Pancreas (tissue), 10 donors: Measurements from ENCODE around the gene LARP4B. TPM values are rescaled to one million over a fixed set of nuclear protein-coding genes. Genes with fewer than 3 reads are reported as not detected.

Source experiments
- ATAC-seq, 4 donors: fragments of 200-7000 bp; cut with Tn5 transposase; one replicate each; pipeline versions ENCODE4 v1.8.0 to v1.9.1; 2020; ENCODE audit warnings: mild to moderate bottlenecking in 4 of 4, moderate library complexity in 4 of 4
- DNase-seq, 6 donors: peaks; one replicate each; pipeline ENCODE4 v3.0.0-alpha.2; 2020
- FAIRE-seq: peaks from 2 replicates; lab custom pipeline; 2012; peaks lifted over from hg19 to GRCh38; lab: Jason Lieb, UNC
- H3K27ac ChIP-seq, 4 donors: fragments of 200-600 bp; sonication (generic); 1 replicate in 3 of 4; 2 replicates in 1 of 4; pipeline versions ENCODE4 v1.5.0 to v1.8.0; 2020
- H3K27me3 ChIP-seq, 4 donors: fragments of 200-600 bp; one replicate each; pipeline ENCODE4 v1.8.0; 2021
- H3K36me3 ChIP-seq, 3 donors: fragments of 200-600 bp; sonication (generic) in 1 of 3; one replicate each; pipeline versions ENCODE4 v1.5.0 to v1.8.0; 2020 to 2021
- H3K4me1 ChIP-seq, 3 donors: fragments of 200-600 bp; one replicate each; pipeline ENCODE4 v1.8.0; 2021
- H3K4me3 ChIP-seq, 4 donors: fragments of 200-600 bp; sonication (generic) in 2 of 4; one replicate each; pipeline versions ENCODE4 v1.5.0 to v1.8.0; 2020 to 2021
- H3K9me3 ChIP-seq, 4 donors: fragments of 200-600 bp; one replicate each; pipeline ENCODE4 v1.8.0; 2021
- CTCF ChIP-seq, 4 donors: fragments of 200-600 bp; sonication (generic) in 3 of 4; IDR thresholded peaks; one replicate each; pipeline versions ENCODE4 v1.5.0 to v1.8.0; 2021; ENCODE audit warnings: antibody characterized with exemption in 4 of 4
- WGBS, 2 donors: extraction: QIAGEN DNeasy Blood & Tissue Kit; methylation state at CpG; one replicate each; pipeline ENCODE4 v1.1.7; 2013; 5-methylcytosine and 5-hydroxymethylcytosine counted together
- intact Hi-C, 3 donors: fragments of 100-400 bp; cut with DNase I; formaldehyde crosslinking; loops; one replicate each; pipeline versions ENCODE4 v1.11.1 to v1.14.2; 2022
- polyA plus RNA-seq, 2 donors: library from polyadenylated mRNA; stranded (reverse); fragments of 200-250 nt; gene quantifications; one replicate each; pipeline ENCODE4 v1.2.3, GENCODE V29; 2013
- total RNA-seq, 6 donors: library from RNA; stranded (reverse); fragmentation: NEBNext Ultra II Directional in 4 of 6; extraction: Animal tissue kit (Norgen Biotek cat#: 25700) in 4 of 6; gene quantifications; one replicate each; pipeline versions ENCODE4 v1.2.1 to v1.2.4, GENCODE V29; 2021 to 2023
- donor health status: healthy with polysubstance abuse.
- donor health status: DM: no; HTN: no; CAD: no; lungs with moderate emphysema.
- donor health status: DM: no; HTN: no; CAD: no.
- donor health status: control.
- donor health status: control.
- donor health status: Bipolar disorder and iron deficiency.
- donor health status: DM: yes; HTN: yes; CAD: no.
- donor health status: DM: no; HTN: no; CAD: no.
- donor health status: DM: no; HTN: no; CAD: no.
- donor health status: DM: yes; HTN: yes; CAD: no.

LARP4B gene
- total and polyA plus RNA-seq, 8 donors = 10.1 to 53.3 (median 32.2) TPM

- TF ChIP-seq CTCF (IDR thresholded peaks at IDR 0.05) = no peak
- intact Hi-C loops = loop anchor here in 1 of 3 donors (10.0 kb wide), 1 partner anchor 273 kb away; no protein-coding TSS in a partner anchor
- Histone ChIP-seq H3K36me3 (no peaks in the 10 kb centered on the region), H3K27ac (no peak overlapping the region), H3K9me3 (no peaks in the 10 kb centered on the region), H3K4me3 (no peak overlapping the region), H3K27me3 (no peaks in the 10 kb centered on the region), H3K4me1 (no peaks in the 10 kb centered on the region)
- no peak for FAIRE-seq
- ATAC-seq = no peak
- WGBS, 2 donors = 65 to 74% methylated on average over 13 to 16 of the region's 16 CpGs
- DNase-seq = no peak
These were observed 153.5 kb downstream of the LARP4B start for GRCh38 chr10:777913-778479.

- Histone ChIP-seq H3K4me1 (no peaks in the 10 kb centered on the region), H3K4me3 (no peak overlapping the region), H3K27ac (no peak overlapping the region), H3K27me3 (no peaks in the 10 kb centered on the region), H3K9me3 (no peaks in the 10 kb centered on the region), H3K36me3 (no peaks in the 10 kb centered on the region)
- intact Hi-C loops = loop anchor here in 1 of 3 donors (10.0 kb wide), 1 partner anchor 272 kb away; no protein-coding TSS in a partner anchor
- TF ChIP-seq CTCF (IDR thresholded peaks at IDR 0.05) = no peak
- DNase-seq (peak in 1 of 6 donors; percentile 54), FAIRE-seq (no peak), ATAC-seq (no peak)
- 75 to 77% methylated on average over 17 of the region's 17 CpGs for WGBS, 2 donors
These were observed 154.7 kb downstream of the LARP4B start for GRCh38 chr10:776772-777171.

- no peaks in the 10 kb centered on the region for H3K36me3 ChIP-seq
- 80 to 85% methylated on average over 38 of the region's 38 CpGs for WGBS, 2 donors
- intact Hi-C loops = loop anchor here in 1 of 3 donors (10.0 kb wide), 1 partner anchor 271 kb away; no protein-coding TSS in a partner anchor
- TF ChIP-seq CTCF (IDR thresholded peaks at IDR 0.05) = no peak
- H3K27ac ChIP-seq = no peak overlapping the region
- DNase-seq = peak in 1 of 6 donors; percentile 50
- no peaks in the 10 kb centered on the region for H3K9me3 ChIP-seq
- peak in 1 of 4 donors; percentile 57 for ATAC-seq
- no peaks in the 10 kb centered on the region for H3K27me3 ChIP-seq
- H3K4me1 ChIP-seq = no peaks in the 10 kb centered on the region
- FAIRE-seq = no peak
- no peak overlapping the region for H3K4me3 ChIP-seq
These were observed 156.0 kb downstream of the LARP4B start for GRCh38 chr10:775245-776075.

GRCh38 chr10:774661-775244 is 156.8 kb downstream of the LARP4B start:
- FAIRE-seq (no peak), ATAC-seq (no peak), DNase-seq (no peak)
- no peak overlapping the region for H3K27ac ChIP-seq
- intact Hi-C loops = loop anchor here in 1 of 3 donors (10.0 kb wide), 1 partner anchor 270 kb away; no protein-coding TSS in a partner anchor
- WGBS, 2 donors = 77 to 83% methylated on average over 23 of the region's 23 CpGs
- H3K27me3 ChIP-seq = no peaks in the 10 kb centered on the region
- H3K9me3 ChIP-seq = no peaks in the 10 kb centered on the region
- no peak for TF ChIP-seq CTCF (IDR thresholded peaks at IDR 0.05)
- H3K36me3 ChIP-seq = no peaks in the 10 kb centered on the region
- no peaks in the 10 kb centered on the region for H3K4me1 ChIP-seq
- no peak overlapping the region for H3K4me3 ChIP-seq
